Measurements from ENCODE around the gene FARS2. TPM values are rescaled to one million over a fixed set of nuclear protein-coding genes. Genes with fewer than 3 reads are reported as not detected.
A peak's percentile ranks its signal among the peaks of the same experiment; 100 is the strongest.

FARS2 gene
- total and polyA plus RNA-seq, 9 of the 15 experiments (the other 6 are each of a cell fraction or from before 2014, with no cell fraction given): 16.5 to 62.2 (median 27.0) TPM

DNA sequence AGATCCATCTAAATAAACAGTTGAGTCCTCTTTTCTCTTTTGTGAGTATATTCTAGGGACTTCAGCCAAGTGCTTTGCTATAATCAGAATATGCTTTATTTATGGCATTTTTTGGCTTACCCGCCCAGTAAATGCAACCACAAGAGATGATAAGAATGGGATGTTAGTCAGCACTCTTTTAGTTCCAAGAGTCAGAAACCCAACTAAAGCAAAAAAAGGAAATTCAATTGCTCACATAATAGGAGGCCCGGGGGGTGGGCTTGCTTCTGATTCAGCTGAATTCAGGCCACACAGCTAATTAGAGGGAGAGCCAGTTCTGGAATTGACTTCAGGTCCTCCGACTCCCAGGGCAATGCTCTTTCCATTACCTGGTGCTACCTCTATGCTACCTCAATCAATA lies 250.6 kb downstream of the FARS2 start (continued):
- TF ChIP-seq, protein P1, sequence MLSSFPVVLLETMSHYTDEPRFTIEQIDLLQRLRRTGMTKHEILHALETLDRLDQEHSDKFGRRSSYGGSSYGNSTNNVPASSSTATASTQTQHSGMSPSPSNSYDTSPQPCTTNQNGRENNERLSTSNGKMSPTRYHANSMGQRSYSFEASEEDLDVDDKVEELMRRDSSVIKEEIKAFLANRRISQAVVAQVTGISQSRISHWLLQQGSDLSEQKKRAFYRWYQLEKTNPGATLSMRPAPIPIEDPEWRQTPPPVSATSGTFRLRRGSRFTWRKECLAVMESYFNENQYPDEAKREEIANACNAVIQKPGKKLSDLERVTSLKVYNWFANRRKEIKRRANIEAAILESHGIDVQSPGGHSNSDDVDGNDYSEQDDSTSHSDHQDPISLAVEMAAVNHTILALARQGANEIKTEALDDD (IDR thresholded peaks at IDR 0.05): 0 out of 2 replicates have a peak, but pooled peaks have one; percentile 19
- TF ChIP-seq POLR2B (IDR thresholded peaks at IDR 0.05; ENCODE audit: low read depth, partially characterized antibody): no peak
- peak; percentile 36; the same call in 1 of the 2 replicates for TF ChIP-seq SMARCE1 (IDR thresholded peaks at IDR 0.05)
- 0 out of 2 replicates have a peak, but pooled peaks have one; percentile 15 for TF ChIP-seq SOX6 (IDR thresholded peaks at IDR 0.05)
- no peak for TF ChIP-seq COPS2 (conservative IDR thresholded peaks at IDR 0.05)
- peak; percentile 47; the same call in 1 of the 2 replicates for TF ChIP-seq JUND (IDR thresholded peaks at IDR 0.05; ENCODE audit: borderline replicate concordance, low read depth, low read length)
- peak; percentile 16; the same call in 1 of the 3 replicates for TF ChIP-seq JUND (tag; IDR thresholded peaks at IDR 0.05; ENCODE audit: borderline replicate concordance, low read depth, low read length)
- TF ChIP-seq, protein P2, sequence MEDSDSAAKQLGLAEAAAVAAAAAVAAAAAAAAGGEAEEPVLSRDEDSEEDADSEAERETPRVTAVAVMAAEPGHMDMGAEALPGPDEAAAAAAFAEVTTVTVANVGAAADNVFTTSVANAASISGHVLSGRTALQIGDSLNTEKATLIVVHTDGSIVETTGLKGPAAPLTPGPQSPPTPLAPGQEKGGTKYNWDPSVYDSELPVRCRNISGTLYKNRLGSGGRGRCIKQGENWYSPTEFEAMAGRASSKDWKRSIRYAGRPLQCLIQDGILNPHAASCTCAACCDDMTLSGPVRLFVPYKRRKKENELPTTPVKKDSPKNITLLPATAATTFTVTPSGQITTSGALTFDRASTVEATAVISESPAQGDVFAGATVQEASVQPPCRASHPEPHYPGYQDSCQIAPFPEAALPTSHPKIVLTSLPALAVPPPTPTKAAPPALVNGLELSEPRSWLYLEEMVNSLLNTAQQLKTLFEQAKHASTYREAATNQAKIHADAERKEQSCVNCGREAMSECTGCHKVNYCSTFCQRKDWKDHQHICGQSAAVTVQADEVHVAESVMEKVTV (CRISPR knock-in tag; IDR thresholded peaks at IDR 0.05): no peak
- no peak for TF ChIP-seq SMAD3 (CRISPR knock-in tag; conservative IDR thresholded peaks at IDR 0.05)
- peak; percentile 77 for TF ChIP-seq MEIS2 (IDR thresholded peaks at IDR 0.05; ENCODE audit: partially characterized antibody)
- no peak for TF ChIP-seq ZZZ3 (IDR thresholded peaks at IDR 0.05)
- TF ChIP-seq NFYB (IDR thresholded peaks at IDR 0.05; ENCODE audit: extremely low read depth, insufficient read length): no peak
- no peak for TF ChIP-seq RFX7 (CRISPR knock-in tag; IDR thresholded peaks at IDR 0.05)
- no peak for TF ChIP-seq CBFB (CRISPR knock-in tag; IDR thresholded peaks at IDR 0.05)
- TF ChIP-seq ILF3 (IDR thresholded peaks at IDR 0.05; ENCODE audit: borderline replicate concordance): no peak
- TF ChIP-seq, protein P3, sequence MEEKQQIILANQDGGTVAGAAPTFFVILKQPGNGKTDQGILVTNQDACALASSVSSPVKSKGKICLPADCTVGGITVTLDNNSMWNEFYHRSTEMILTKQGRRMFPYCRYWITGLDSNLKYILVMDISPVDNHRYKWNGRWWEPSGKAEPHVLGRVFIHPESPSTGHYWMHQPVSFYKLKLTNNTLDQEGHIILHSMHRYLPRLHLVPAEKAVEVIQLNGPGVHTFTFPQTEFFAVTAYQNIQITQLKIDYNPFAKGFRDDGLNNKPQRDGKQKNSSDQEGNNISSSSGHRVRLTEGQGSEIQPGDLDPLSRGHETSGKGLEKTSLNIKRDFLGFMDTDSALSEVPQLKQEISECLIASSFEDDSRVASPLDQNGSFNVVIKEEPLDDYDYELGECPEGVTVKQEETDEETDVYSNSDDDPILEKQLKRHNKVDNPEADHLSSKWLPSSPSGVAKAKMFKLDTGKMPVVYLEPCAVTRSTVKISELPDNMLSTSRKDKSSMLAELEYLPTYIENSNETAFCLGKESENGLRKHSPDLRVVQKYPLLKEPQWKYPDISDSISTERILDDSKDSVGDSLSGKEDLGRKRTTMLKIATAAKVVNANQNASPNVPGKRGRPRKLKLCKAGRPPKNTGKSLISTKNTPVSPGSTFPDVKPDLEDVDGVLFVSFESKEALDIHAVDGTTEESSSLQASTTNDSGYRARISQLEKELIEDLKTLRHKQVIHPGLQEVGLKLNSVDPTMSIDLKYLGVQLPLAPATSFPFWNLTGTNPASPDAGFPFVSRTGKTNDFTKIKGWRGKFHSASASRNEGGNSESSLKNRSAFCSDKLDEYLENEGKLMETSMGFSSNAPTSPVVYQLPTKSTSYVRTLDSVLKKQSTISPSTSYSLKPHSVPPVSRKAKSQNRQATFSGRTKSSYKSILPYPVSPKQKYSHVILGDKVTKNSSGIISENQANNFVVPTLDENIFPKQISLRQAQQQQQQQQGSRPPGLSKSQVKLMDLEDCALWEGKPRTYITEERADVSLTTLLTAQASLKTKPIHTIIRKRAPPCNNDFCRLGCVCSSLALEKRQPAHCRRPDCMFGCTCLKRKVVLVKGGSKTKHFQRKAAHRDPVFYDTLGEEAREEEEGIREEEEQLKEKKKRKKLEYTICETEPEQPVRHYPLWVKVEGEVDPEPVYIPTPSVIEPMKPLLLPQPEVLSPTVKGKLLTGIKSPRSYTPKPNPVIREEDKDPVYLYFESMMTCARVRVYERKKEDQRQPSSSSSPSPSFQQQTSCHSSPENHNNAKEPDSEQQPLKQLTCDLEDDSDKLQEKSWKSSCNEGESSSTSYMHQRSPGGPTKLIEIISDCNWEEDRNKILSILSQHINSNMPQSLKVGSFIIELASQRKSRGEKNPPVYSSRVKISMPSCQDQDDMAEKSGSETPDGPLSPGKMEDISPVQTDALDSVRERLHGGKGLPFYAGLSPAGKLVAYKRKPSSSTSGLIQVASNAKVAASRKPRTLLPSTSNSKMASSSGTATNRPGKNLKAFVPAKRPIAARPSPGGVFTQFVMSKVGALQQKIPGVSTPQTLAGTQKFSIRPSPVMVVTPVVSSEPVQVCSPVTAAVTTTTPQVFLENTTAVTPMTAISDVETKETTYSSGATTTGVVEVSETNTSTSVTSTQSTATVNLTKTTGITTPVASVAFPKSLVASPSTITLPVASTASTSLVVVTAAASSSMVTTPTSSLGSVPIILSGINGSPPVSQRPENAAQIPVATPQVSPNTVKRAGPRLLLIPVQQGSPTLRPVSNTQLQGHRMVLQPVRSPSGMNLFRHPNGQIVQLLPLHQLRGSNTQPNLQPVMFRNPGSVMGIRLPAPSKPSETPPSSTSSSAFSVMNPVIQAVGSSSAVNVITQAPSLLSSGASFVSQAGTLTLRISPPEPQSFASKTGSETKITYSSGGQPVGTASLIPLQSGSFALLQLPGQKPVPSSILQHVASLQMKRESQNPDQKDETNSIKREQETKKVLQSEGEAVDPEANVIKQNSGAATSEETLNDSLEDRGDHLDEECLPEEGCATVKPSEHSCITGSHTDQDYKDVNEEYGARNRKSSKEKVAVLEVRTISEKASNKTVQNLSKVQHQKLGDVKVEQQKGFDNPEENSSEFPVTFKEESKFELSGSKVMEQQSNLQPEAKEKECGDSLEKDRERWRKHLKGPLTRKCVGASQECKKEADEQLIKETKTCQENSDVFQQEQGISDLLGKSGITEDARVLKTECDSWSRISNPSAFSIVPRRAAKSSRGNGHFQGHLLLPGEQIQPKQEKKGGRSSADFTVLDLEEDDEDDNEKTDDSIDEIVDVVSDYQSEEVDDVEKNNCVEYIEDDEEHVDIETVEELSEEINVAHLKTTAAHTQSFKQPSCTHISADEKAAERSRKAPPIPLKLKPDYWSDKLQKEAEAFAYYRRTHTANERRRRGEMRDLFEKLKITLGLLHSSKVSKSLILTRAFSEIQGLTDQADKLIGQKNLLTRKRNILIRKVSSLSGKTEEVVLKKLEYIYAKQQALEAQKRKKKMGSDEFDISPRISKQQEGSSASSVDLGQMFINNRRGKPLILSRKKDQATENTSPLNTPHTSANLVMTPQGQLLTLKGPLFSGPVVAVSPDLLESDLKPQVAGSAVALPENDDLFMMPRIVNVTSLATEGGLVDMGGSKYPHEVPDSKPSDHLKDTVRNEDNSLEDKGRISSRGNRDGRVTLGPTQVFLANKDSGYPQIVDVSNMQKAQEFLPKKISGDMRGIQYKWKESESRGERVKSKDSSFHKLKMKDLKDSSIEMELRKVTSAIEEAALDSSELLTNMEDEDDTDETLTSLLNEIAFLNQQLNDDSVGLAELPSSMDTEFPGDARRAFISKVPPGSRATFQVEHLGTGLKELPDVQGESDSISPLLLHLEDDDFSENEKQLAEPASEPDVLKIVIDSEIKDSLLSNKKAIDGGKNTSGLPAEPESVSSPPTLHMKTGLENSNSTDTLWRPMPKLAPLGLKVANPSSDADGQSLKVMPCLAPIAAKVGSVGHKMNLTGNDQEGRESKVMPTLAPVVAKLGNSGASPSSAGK (IDR thresholded peaks at IDR 0.05): no peak
